Measurements from ENCODE around the gene PLEKHG1. TPM values are rescaled to one million over a fixed set of nuclear protein-coding genes. Genes with fewer than 3 reads are reported as not detected.

PLEKHG1 gene
- total and polyA plus RNA-seq, 7 donors: 1.3 to 10.6 (median 4.2) TPM

DNA sequence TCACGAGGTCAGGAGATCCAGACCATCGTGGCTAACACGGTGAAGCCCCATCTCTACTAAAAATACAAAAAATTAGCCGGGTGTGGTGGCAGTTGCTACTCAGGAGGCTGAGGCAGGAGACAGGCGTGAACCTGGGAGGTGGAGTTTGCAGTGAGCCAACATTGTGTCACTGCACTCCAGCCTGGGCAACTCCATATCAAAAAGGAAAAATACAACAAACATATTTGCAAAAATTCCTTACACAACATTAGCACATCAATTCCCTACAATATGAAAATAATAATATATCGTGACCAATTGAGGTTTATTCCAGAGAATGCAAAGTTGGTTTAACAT is 38.8 kb upstream of the PLEKHG1 start:
- 89 to 94% (median 94%) methylated on average over 6 of the region's 6 CpGs for WGBS, 3 donors
- Histone ChIP-seq H3K36me3 (ENCODE audit: insufficient read depth in 1 of 2, low read depth in 1 of 2) (no peaks in the 10 kb centered on the region), H3K4me3 (no peak overlapping the region), H3K9me3 (no peaks in the 10 kb centered on the region), H3K4me1 (no peaks in the 10 kb centered on the region), H3K27ac (no peak overlapping the region), H3K27me3 (ENCODE audit: insufficient read depth in 3 of 3, low read length in 2 of 3) (no peaks in the 10 kb centered on the region)
- TF ChIP-seq, protein P1, sequence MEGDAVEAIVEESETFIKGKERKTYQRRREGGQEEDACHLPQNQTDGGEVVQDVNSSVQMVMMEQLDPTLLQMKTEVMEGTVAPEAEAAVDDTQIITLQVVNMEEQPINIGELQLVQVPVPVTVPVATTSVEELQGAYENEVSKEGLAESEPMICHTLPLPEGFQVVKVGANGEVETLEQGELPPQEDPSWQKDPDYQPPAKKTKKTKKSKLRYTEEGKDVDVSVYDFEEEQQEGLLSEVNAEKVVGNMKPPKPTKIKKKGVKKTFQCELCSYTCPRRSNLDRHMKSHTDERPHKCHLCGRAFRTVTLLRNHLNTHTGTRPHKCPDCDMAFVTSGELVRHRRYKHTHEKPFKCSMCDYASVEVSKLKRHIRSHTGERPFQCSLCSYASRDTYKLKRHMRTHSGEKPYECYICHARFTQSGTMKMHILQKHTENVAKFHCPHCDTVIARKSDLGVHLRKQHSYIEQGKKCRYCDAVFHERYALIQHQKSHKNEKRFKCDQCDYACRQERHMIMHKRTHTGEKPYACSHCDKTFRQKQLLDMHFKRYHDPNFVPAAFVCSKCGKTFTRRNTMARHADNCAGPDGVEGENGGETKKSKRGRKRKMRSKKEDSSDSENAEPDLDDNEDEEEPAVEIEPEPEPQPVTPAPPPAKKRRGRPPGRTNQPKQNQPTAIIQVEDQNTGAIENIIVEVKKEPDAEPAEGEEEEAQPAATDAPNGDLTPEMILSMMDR (IDR thresholded peaks at IDR 0.05): no peak
- intact Hi-C loops (cut with DNase I): no loop called here
- DNase-seq: no peak
- no peak for ATAC-seq

DNA sequence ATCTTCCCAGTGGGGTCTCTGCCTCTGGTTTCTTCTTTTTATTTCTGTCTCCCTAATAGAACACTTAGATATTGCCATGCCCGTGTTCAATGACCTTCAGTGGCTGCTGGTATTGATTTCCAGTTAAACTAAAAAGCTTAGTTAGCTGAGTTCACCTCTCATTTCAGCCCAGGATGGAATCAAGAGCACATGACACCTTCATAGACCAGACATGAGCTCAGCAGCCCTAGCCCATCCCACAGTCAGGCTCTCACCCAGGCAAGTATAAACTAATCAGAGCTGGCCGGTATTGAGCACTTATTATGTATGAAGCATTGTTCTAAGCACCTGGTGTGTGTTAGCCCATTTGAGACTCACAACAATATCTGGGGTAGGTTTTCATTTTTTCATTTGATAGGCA is 33.7 kb upstream of the PLEKHG1 start:
- TF ChIP-seq, protein P1 (IDR thresholded peaks at IDR 0.05): no peak
- no peak for ATAC-seq
- H3K27ac ChIP-seq: no peak overlapping the region
- no peaks in the 10 kb centered on the region for H3K36me3 ChIP-seq (ENCODE audit: insufficient read depth in 1 of 2, low read depth in 1 of 2)
- H3K27me3 ChIP-seq (ENCODE audit: insufficient read depth in 3 of 3, low read length in 2 of 3): peaks cover 0 to 1% (median 0%) of the 10 kb centered on the region in 3 donors
- H3K4me3 ChIP-seq: no peak overlapping the region
- no peaks in the 10 kb centered on the region for H3K4me1 ChIP-seq
- H3K9me3 ChIP-seq: no peaks in the 10 kb centered on the region
- 84 to 86% (median 84%) methylated on average over 2 of the region's 2 CpGs for WGBS, 3 donors
- intact Hi-C loops (cut with DNase I): no loop called here
- DNase-seq: no peak

DNA sequence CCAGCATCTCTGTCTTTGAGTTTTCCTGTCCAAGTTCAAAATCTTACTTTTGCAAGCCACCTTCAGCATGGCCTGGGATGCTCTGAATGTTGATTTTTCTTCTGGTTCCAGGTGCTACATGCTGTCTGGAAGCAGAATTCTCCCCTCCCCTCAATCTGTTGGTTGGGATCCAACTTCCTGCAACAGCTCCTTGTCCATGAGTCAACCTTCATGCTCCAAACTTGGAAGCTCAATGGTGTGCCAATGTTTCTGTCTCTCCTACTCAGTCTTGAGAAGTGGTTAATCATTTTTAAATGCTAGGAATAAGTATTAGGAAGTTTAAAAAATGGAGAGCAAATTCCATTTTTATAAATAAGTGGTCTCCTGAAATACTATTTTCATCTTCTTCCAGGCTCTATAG is 33.2 kb upstream of the PLEKHG1 start:
- H3K9me3 ChIP-seq: no peaks in the 10 kb centered on the region
- no peak overlapping the region for H3K4me3 ChIP-seq
- H3K36me3 ChIP-seq (ENCODE audit: insufficient read depth in 1 of 2, low read depth in 1 of 2): no peaks in the 10 kb centered on the region
- DNase-seq (no peak), ATAC-seq (no peak)
- intact Hi-C loops (cut with DNase I): no loop called here
- TF ChIP-seq, protein P1 (IDR thresholded peaks at IDR 0.05): no peak
- no peaks in the 10 kb centered on the region for H3K4me1 ChIP-seq
- H3K27me3 ChIP-seq (ENCODE audit: insufficient read depth in 3 of 3, low read length in 2 of 3): peaks cover 0 to 1% (median 0%) of the 10 kb centered on the region in 3 donors
- H3K27ac ChIP-seq: no peak overlapping the region

DNA sequence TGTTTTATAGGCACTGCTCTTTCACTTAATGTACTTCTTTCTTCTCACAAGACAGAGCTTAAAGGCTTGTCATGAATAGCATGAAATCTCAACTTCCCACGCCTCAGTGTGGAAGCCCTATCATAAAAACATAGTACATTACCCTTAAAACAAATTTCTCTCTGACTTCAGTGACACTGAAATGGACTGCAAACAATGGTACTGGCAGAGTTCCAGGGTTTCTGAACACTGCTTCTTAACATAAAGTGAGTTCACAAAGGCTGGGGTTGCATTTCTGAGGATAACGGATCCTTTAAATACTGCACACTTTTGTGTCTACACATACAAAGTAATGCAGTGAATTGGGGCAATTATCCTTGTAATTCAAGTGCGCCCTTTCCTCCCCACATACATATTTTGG is 32.3 kb upstream of the PLEKHG1 start:
- ATAC-seq (no peak), DNase-seq (no peak)
- no peaks in the 10 kb centered on the region for H3K4me1 ChIP-seq
- no peak overlapping the region for H3K27ac ChIP-seq
- no peaks in the 10 kb centered on the region for H3K9me3 ChIP-seq
- intact Hi-C loops (cut with DNase I): no loop called here
- TF ChIP-seq, protein P1 (IDR thresholded peaks at IDR 0.05): no peak
- 79 to 85% (median 83%) methylated on average over 3 of the region's 3 CpGs for WGBS, 3 donors
- no peak overlapping the region for H3K4me3 ChIP-seq
- peaks cover 0 to 1% (median 0%) of the 10 kb centered on the region in 3 donors for H3K27me3 ChIP-seq (ENCODE audit: insufficient read depth in 3 of 3, low read length in 2 of 3)
- H3K36me3 ChIP-seq (ENCODE audit: insufficient read depth in 1 of 2, low read depth in 1 of 2): no peaks in the 10 kb centered on the region

DNA sequence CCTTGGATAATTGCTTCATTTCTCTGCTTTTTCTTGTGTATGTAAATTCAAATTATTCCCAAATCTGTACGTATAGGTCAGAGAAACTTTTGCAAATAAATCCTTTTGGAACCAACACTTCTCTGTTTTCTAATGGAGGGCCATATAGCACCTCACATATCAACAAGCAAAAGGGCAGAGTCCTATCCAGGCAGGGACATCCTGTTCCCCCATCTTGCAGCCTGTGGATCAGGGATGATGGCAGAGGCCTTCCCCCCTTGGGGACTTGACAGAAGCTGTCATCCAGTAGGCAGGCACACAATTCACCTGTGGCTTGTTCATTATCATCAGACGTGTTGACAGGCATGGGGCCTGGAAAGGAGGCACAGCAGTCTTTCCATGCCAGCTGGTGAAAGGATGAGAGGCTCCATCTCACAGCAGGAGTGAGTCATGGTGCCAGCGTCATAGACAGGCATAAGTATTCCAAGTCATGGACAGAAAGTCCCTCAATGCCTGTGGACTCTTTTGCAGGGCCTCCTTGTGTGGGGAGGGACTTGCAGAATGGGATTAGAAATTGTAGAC is 31.8 kb upstream of the PLEKHG1 start:
- Histone ChIP-seq H3K9me3 (no peaks in the 10 kb centered on the region), H3K36me3 (ENCODE audit: insufficient read depth in 1 of 2, low read depth in 1 of 2) (no peaks in the 10 kb centered on the region), H3K4me3 (no peak overlapping the region), H3K27ac (no peak overlapping the region), H3K4me1 (no peaks in the 10 kb centered on the region), H3K27me3 (ENCODE audit: insufficient read depth in 3 of 3, low read length in 2 of 3) (peaks cover 0 to 1% (median 0%) of the 10 kb centered on the region in 3 donors)
- WGBS, 3 donors: 51 to 59% (median 57%) methylated on average over 3 of the region's 3 CpGs
- TF ChIP-seq, protein P1 (IDR thresholded peaks at IDR 0.05): no peak
- intact Hi-C loops (cut with DNase I): no loop called here
- DNase-seq (no peak), ATAC-seq (peak in 1 of 4 donors; percentile 89)

Data from psoas muscle (tissue), 8 donors.